GM18870 (cell line): Measurements from ENCODE around the gene NFIB.

Source experiments
- ATAC-seq: cut with Tn5 transposase; IDR thresholded peaks from one replicate; pipeline ENCODE4 v1.9.1; 2021; ENCODE audit warnings: moderate library complexity; ENCODE audit not compliant: unreplicated experiment

NFIB gene

DNA sequence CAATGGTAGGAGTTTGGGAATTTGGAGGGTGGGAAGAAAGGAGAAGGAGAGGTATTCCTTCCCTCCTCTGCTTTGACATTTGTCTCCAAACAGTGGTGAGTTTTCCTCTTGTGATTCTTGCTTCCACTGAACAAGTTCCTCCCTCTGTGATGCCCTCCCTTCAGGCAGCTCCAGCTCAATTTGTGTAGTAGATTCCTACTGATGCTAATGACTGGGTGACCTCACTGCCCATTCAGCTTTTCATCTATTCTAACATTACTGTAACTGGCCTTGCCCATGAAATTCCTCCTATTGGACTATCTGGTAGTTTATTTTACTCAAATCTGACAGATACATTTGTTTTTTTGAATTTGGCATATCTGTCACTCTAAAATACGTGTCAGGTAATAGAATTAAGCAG is 121.4 kb downstream of the NFIB start:
- no peak for ATAC-seq

DNA sequence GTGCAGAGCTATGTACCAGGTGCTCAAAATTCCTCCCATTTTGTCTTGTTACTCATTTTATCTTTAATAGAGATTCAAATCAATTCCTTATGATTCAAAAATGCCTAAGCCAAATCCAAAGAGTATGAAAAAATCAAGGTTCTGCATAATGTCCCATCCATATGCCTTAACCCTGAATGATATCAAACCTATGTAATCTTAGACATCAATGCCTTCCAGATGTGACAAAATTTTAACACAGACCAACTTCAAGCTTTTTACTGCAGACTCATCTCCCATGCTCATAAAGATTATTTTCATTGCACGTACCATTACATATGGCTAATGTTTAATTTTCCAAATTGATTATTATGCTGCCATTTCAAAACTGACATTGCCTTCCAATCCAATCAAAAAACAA is 122.4 kb downstream of the NFIB start:
- no peak for ATAC-seq

DNA sequence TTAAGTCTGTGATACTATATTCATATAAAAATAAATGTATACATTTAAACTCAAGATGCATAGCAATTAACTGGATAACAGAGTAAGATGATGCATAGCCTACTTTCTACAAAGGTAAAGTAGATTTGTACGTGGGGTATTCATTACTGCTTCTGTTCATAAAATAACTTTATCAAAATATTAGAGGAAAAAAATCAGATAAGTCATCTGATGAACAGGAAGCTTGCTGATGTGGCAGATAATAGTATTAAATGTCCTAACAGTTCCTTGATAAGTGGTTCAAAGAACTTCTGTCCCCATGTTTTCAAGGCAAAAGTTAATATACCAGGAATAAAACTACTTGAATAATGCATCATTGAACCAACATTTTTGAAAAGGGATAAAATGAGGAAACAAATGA is 123.7 kb downstream of the NFIB start:
- ATAC-seq: no peak

DNA sequence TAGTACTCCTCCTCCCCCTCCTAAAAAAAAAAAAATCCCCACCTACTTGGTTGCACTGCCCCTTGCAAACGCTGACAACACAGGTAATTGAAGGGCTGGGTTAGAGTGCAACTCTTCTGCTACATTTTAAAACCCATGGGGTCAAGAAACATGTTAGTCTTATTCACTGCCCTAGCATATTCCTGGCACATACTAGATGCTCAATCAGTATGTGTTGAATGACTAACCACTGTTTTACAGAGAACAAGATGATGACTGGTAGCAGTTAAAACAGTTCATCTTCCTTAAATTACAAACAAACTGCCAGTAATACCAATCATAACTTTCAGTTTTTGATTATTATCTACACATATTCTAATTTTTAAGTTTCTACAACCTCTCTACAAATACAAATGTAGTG is 124.4 kb downstream of the NFIB start:
- ATAC-seq: no peak

DNA sequence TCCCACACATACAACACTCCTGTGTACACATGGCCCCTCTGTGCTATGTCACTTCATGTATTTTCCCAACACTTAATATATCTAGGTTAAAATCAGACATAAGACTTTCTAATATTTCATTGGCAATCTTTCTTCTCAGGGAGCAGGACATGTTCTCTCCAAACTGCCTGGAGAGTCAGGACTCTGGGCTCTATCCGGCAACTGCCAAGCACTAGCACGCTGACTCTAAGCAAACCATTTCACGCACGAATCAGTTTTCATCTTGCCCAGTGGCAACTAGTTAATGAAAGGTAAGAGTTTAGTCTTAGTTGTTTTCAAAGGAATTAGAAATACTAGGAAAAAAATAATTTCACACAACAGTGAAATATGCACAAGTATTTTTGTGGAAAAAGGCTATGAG is 124.8 kb downstream of the NFIB start:
- no peak for ATAC-seq

DNA sequence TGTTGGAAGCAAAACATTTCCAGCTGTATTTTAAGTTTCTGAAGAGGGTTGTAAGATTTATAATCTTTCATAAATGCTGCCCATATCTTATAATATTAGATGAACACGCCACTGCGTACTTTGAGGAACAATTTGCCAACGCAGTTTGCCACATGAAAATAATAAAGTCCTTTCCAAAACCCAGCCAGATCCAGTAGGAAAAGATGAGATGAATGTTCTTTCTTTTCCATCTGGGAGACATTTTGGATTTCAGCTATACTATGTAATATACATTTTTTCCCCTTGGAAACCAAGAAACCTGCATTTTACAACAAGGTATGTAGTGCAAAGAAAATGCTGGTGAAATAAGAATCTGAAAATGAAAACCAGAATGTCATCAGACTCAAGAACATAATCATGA is 125.4 kb downstream of the NFIB start:
- ATAC-seq: no peak

DNA sequence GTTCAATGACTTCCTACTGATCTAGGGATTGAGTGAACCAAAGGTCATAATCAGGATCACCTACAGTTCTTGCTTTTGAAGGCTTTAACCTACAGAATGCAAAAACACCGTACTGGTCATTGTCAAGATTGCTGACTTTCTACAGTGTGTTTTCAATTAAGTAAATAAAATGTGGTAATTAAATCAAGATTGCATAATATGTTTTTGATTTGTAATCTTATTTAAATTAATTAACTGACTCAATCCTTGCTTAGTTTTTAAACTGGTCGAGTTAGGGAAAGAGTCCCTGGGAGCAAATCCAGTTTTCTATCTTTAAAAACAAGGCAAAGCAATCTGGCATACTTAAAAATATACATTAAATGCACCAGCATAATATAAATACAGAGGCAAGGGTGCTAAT is 125.9 kb downstream of the NFIB start:
- ATAC-seq: no peak

DNA sequence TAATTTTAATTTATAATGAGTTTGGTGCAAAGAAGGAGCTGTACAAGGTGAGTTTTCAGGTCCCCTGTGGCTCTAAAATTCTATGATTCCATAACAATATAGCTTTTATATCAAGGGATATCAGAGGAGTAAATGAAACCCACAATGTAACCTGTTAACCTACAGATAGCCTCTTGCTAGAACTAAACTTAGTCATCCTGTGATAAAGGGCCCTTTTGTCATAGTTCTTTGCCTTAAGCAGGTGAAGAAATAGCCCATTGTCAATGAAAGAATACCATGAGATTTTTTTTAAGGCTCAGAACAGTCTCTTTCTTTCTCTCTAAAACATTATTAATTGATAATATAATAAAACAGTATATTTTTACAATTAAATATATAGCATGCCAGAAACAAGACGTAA is 127.8 kb downstream of the NFIB start:
- no peak for ATAC-seq

DNA sequence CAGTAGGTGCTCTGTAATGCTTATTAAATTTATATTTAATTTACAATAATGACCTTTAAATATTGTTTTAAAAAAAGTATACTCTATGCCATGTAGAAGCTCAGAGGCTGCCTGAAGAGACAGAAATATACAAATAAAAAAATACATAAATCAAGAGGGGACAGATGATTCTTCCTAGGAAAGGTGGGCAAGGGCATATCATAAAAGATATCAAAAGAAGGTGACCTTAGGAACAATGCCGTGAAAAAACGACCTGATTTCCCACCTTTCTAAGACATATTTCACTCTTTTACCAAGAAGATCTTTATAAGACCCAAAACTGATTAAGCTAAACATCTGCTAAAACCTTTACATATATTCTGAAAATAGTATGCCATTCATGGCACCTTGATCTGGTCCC is 128.9 kb downstream of the NFIB start:
- no peak for ATAC-seq

DNA sequence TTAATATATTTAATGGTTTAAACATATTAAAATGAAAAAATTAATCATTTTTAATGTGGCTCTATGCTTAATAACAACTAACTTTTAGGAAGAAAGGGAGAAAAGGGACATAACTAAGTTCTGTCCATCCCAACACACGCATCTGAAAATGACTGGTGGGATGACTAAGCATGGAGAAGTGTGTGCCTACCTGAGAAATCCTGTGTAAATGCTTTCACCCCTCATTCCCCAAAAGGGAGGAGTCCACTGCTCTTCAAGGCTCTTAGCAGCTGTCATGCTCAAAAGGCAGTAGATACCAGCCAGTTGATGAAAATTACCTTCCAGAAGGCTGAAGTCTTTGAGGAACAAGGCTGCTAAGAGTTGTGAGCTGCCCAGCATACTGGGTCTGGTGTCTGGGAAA is 130.9 kb downstream of the NFIB start:
- ATAC-seq: no peak

DNA sequence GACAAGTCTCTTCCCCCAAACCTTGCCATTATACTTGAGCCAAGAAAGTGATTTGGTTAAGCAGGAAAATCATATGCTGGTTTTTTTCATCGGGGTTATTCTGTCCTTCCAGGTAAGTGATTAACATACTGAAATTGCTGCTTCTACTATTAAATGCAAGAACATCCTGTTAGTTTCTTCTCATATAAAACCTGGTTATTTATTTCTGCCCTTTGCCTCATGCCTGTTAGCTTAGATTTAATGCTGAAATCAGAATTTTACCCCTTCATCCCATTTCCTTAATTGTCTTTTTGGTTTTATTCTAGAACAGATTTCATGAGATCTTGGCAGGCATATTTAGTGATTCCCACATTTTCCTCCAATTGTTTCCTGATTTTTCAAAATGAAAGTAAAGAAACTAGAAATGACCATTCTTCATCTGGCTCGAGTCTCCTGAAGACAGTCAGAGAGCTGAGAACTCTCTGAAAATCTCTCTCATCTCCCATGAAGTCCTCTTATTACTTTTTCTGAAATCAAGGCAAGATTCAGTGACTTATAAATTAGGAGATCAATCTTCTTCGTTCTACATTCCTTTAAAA is 132.9 kb downstream of the NFIB start:
- ATAC-seq: no peak

DNA sequence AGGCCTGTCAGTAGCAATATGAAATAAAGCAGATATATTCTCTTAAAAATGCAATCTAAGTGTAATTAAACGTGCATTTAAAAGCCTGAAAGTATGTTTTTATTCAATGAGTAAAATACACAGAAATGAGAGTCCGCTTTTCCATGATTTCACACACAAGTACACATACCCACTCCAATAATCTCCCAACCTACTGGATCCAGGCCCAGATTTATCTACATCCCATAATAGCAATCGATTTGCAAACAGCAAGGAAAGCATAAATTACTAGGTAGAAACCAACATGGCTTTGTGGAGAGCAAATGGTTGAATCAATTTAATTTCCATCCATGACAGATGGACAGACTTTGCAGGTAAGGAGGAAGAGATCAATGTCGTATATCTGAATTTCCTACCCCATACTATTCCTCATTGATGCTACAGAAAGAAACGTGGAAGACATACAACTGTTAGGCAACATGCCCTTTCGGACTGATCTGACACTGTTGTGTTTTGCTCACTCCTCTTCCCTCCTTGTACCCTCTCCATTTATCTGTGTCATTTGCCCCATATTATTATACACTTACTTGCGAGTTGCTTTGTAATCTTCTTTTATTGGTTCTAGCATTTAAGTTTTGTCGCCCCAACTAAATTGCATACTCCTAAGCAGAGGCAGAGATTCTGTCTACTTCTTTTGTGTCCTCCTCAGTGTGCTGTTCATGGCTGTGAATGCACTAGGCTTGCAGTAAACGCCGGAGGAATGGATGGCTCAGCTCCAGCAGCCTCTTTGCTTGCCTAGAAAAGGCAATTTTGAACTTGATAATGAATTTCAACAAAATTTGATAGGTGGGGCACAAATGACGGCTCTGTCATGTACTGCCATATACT is 133.6 kb downstream of the NFIB start:
- ATAC-seq: no peak

DNA sequence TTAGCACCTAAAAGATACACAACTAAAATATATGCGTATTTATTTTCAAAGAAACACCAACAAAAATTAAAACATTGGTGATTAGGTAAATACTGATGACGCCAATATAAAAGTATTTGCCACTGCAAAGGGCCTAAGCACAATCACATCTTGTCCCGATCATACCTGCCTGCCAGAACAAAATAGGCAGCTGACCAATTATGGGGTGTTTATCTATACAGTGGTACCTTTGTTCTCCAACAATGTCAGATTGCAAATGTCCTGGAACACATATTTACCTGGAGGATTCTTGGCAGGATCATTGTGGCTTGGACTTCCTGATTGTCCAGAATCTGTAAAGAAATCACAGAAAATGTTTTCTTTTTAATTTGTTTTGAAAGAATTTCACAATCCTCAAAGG is 134.5 kb downstream of the NFIB start:
- ATAC-seq: no peak

DNA sequence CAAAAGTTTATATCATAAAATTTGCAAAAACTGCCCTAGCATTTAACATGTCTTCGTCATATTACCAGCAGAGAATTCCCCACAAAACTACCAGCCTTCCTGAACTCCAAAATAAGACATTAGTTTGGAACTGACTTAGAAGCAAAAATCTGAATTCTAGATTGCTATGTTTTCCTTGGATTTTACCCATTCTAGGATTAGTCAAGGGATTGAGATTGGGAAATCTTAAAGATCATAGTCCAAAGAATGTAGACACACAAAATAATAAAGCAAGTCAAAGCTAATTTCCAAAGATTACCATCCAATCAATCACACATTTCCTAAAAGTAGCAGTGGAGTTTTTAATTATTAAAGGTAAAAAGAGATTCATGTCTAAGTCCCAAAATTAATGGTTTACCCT is 138.2 kb downstream of the NFIB start:
- no peak for ATAC-seq

DNA sequence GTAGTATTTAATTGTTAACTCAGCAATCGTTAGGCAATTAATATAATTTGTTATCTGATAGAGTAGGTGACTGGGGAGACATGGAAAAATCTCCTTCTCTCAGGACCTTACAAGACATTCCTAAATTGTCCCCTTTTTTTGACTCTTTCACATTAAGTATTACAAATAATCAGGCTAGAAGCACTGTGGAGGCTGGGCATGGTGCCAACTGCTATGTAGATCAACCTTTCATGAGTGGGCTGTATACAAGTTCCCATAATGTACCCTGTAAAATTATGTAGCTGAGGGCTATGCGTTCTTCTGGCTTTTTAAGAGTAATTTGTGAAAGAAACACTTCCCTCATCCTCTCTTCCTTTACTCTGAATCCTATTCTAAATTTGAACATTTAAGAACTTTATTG is 140.2 kb downstream of the NFIB start:
- no peak for ATAC-seq

DNA sequence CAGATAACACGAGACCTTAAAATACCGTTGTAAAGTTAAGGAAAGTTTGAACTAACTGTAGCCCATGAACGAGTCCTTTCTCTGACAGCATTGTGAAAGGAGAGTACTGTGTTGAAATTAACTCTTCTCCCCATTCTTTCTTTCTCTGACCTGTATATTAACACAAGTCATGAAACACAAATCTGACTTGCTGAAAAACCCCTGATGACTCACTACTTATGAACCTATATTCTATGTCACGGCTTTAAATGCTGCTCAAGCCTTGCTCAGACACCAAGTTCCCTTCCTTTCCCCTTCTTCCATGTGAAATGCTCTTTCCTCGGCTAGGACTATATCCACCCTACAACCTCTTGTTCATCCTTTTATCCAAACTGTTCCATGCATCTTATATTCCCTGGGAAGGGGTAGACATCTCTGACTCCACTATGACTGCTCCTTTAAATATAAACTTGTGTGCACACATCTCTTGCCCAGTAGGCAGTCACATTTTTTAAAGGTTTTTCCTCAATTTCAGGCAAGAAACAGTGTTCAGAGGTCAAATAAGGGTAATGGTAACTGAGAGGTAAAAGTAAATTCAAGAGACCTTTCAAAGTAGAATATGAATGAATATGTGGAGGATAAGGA is 142.9 kb downstream of the NFIB start:
- ATAC-seq: peak; percentile 94

DNA sequence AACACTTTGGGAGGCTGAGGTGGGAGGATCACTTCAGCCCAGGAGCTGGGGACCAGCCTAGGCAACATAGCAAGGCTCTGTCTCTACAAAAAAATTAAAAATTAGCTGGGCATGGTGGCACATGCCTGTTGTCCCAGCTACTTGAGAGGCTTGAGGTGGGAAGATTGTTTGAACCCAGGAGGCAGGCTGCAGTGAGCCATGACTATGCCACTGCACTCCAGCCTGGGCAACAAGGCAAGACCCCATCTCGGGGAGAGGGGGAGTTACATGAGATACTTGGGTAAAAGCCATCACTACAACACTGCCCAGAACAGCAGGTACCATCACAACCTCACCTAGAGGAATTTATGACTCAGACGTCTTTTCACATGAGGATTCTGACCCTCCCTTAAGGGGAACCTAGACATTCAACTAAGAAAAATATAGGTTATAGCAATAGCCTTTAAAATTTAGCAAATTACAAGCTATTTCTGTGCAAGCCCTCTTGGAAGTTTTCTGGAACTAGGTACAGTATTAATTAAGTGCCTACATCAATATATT is 143.5 kb downstream of the NFIB start:
- ATAC-seq: peak; percentile 37

DNA sequence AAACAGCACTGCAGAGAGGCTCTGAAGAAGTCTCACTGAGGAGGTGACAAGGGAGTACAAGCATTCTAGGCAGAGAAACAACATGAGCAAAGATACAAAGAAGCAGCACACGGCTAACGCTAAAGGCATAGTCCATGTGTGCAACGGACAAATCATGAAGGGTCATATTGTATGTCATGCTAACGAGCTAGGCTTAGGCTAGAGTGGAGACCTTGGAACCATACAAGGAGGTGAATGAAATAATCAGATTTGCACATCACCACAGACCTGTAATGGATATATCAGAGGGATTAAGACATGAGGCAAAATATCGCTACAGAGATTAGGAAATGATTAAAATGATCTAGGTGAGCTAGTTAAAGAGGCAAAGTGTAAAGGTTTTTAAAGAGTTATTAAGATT is 145.6 kb downstream of the NFIB start:
- ATAC-seq: no peak

DNA sequence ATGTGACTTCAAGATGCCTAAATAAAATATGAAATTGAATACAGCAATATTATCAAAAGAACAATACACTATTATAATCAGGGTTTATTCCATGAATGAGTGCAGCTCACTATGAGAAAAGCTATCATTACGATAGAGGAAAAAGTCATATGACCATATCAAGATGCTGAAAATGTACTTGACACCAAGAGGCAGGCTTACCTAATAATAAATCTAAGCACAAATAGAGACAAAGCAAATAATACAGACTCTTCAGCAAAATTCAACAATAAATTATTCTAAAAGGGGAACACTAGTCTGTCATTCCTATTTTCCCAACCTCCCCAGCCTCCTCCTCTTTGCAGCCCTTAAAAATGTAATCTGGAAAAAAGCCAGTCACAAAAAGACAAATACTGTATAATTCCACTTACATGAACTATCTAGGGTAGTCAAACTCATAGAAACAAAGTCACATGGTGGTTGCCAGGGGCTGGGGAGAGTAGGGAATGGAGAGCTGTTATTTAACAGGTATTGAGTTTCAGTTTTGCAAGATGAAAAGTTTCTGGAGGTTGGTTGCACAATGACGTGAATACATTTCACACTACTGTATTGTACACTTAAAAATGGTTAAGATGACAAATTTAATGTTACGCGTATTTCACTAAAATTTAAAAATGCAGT is 148.4 kb downstream of the NFIB start:
- no peak for ATAC-seq

DNA sequence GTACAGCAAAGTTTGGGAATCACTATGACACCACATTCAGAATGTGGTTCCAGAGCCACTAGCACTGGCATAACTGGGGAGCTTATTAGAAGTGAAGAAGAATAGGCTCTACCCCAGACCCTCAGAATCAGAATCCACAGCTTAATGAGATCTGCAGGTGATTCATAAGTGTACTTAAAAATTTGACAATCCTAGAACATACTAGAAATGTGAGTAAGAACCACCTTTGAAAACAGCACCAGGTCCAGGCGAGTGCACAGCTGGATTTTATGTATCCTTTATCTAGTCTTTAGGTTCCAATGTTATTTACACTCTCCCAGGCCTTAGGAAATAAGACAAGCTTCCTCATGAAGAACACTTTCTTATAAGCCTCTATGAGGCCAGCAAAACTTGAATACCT is 149.0 kb downstream of the NFIB start:
- ATAC-seq: no peak

DNA sequence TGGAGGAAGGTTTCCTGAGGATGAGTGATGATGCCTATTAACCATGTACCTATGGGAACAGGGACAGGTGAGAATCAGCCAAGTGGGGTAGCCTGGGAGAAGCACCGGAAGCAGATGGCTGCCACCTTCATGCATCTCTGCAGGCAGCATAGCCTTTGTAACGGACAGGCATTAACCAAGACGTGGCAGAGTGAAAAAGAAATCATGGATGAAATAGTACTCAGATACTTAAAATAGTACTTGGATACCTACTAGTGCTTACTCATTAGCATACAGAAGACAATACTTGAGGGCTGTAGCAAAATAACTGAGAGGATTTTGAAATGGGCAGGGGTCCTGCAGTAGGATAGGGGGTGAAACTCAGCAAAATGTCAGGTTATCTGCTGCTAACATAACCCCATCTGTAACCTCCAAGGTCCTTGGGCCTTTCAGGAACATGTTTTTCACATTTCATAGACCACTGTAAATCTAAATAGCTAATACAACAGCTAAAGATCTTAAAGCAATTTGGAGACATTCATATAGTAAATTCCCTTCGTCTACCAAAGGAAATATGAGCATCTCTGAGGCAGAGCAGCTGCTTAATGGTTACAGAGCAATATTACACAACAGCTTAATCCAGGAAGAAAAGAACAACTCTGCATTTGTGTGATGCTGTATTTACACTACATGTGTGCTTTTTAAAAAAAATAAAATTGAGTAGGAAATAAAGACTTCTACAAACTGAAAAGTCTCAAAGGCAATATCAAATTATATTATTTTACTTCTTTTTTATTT is 154.3 kb downstream of the NFIB start:
- no peak for ATAC-seq
